ENCODE measurements around the gene PRKCQ. TPM values are rescaled to one million over a fixed set of nuclear protein-coding genes. Genes with fewer than 3 reads are reported as not detected.

The PRKCQ gene
- 17.6 TPM for polyA plus RNA-seq (2012; ENCODE audit: insufficient read depth, insufficient read length)

DNA sequence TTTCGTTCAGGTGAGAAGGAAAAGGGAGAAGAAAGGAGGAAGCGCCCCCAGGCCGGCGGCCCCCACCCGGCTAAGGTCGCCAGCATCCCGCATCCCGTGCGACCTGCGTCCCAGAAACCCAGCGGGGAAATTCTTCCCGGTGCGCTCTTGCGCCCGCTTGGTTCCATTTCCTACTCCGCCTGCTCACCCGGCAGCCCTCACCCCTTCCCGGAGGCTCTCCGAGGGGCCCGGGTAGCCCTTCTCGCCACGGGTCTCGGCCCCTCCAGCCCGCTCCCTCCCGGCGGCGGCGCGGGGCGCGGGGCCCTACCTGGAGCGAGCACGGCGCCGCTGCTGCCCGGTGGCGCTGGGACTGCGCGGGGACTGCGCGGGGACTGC is at the start of gene PRKCQ:
TSS of gene PRKCQ (minus strand) at position 373 of the 375 bp plus-strand sequence. CDS start 65,141 bp downstream, outside the sequence.
- DNase-seq (ENCODE audit: low read depth, low spot score): no peak
- H3K4me3 ChIP-seq (ENCODE audit: low read length): peak within 1 kb of the TSS; percentile 83

DNA sequence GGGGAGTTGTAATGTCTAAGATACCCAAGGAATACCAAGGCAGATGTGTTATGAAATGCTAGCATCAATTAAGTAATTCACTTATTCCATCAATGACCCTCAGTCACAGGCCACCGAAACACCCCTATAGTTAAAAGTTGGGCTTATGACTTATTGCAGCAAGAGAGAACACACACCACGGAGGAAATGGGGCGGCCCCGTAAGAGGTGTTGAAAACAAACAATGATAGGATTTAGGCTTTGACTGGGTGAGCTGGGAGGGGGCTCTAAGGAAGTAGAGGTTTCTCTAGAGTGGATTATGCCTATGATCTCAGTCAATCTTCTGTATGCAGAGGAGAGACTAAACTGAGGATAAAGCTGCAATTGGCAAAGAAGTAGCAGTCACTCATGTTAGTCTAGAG is 45.4 kb upstream of the PRKCQ start:
- no peak overlapping the region for H3K4me3 ChIP-seq (ENCODE audit: low read length)
- DNase-seq (ENCODE audit: low read depth, low spot score): no peak

DNA sequence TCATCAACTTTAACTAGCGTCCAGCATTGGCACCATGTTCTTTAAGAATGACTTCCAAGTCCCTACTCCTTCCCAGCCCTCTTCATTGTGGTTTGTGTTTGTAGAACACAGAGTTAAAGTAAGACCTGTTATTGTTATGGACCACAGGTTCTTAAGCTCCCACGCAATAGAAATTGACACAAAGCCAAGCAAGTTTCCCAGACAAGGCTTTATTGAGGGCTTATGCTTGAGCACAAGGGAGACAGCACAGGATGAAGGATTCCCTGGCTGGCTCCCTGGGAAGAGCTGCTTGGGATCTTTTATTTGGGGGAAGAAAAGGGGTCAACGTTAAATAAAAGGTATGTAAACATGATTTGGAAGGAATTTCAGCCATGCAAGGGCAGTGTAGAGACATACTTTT is 44.3 kb upstream of the PRKCQ start:
- no peak for DNase-seq (ENCODE audit: low read depth, low spot score)
- no peak overlapping the region for H3K4me3 ChIP-seq (ENCODE audit: low read length)

DNA sequence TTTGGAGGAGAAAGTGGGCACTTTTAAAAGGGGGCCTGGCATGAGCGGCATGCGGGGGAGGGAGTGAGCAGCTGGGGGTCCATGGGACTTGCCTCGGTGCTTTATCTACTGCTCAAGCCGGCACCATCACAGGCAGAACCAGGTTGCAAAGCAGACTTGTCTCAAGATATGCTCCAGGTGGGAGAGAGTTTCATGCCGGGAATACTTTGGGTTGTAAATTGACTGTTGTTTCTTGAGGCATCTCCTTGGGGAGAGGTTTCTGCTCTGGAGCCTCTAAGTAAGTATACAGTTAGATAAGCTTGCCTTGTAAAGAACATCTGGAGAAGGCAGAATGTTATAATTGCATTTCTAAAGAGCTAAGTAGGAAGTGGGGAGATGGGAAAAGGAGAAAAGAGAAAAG is 42.8 kb upstream of the PRKCQ start:
- DNase-seq (ENCODE audit: low read depth, low spot score): no peak
- no peak overlapping the region for H3K4me3 ChIP-seq (ENCODE audit: low read length)

DNA sequence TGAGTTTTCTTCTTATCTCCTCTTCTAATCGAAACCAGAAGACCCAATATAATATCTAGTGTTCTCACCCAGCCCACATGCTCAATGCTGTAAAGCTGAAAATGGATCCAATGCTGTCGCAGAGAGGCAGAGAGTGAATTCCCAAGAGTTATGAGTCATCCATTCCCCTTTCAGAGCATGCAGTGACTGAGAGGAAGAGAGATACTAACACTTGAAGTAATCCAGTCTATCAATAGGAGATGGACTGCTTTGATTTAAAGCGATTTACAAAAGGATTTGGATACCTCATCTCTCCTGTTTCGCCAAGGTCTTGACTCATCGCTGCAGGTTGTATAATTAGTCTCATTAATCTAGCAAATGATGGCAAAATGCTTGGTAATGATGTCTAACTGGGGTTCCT is 41.5 kb upstream of the PRKCQ start:
- no peak for DNase-seq (ENCODE audit: low read depth, low spot score)
- H3K4me3 ChIP-seq (ENCODE audit: low read length): no peak overlapping the region

DNA sequence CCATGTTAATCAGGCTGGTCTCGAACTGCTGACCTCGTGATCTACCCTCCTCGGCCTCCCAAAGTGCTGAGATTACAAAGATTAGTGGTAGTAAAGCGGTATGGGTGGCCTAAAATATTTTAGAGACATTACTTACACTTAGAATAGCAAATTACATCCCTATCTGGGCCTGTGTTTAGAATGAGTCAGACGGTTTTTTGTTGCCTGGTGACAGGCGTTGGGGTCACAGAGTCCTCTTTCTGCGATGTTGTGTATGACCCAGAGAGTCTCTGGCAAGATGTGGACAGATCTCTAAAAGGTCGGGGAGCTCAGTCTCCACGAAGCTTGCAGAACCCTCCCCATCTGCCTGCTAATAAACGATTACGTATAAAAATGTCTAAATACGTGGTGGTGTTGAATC is 39.6 kb upstream of the PRKCQ start:
- H3K4me3 ChIP-seq (ENCODE audit: low read length): no peak overlapping the region
- DNase-seq (ENCODE audit: low read depth, low spot score): no peak

DNA sequence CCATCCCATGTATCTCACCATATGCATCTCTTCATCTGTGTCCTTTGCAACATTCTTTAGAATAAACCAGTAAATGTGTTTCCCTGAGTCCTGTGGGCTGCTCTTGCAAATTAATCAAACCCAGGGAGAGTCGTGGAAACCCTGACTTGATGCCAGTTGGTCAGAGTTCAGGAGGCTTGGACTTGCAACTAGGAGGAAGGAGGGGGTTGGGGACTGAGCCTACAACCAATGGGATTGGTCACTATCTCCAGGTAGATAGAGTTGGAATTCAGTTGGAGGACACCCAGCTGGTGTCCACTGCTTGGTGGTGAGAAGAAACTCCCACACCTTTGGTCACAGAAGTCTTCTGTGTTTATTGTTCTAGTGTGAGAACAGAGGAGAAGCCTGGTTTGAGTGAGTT is 38.3 kb upstream of the PRKCQ start:
- no peak overlapping the region for H3K4me3 ChIP-seq (ENCODE audit: low read length)
- no peak for DNase-seq (ENCODE audit: low read depth, low spot score)

DNA sequence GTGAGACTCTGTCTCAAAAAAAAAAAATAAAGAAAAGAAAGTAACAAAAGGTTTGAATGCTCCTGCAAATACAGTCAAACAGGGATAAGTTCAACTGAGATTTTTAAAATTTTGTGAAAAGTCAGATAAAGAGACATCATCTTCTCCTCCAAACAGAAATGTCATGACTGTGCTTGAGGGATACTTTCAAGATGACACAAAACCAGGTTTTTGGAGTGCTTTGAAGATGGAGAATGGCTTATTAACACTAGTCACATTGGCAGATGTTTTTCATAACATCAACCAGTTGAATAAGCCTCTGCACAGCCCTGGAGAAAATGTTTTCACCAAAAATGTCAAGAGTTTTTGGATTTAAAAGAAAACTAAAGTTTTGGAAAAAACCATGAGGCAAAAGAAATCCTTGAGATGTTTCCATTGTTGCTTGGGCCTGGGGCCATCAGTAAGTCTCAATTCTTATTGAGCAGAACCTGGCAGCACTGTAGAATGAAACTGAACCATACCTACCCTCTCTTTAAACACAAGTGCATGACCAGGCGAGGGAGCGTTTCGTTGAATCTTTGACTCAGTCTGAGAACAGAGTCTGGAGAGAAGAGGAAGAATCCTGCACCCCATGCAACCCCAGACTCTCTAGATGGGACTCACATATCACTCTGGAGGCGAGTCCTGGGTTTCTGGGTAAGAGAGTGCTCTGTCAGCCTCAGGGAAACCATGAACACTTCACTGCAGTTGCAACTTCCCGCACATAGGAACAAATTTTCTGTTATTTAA is 37.4 kb upstream of the PRKCQ start:
- DNase-seq (ENCODE audit: low read depth, low spot score): no peak
- no peak overlapping the region for H3K4me3 ChIP-seq (ENCODE audit: low read length)

DNA sequence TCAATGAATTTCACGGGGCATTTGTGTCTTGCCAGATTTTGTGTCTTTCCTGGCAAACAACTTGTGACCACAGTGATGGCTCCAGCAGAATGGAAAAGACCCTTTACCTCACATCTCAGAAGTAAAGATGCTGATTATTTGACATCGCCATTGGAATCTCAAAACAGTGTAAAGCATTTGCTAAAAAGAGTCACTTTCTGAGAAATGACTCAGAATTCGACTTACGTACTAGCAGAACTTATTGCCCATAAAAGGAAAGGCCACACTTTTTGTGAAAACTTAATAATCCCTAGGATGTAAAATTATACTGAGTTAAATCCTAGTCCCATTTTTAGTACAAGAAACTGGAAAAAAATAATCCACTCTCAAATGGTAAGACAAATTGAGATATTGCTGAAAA is 35.9 kb upstream of the PRKCQ start:
- no peak overlapping the region for H3K4me3 ChIP-seq (ENCODE audit: low read length)
- DNase-seq (ENCODE audit: low read depth, low spot score): no peak

DNA sequence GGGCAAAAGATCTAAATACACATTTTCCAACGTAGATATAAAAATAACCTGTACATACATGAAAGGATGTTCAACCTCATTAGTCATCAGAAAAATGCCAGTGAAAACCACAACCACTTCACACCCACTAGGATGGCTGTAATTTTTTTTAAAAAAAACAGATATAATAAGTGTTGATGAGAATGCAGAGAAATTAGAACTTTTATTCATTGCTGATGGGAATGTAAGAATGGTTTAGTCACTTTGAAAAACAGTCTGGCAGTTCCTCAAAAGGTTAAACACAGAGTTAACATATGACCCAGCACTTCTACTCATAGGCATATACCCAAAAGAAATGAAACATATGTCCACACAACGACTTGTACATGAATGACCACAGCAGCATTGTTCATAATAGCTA is 32.3 kb upstream of the PRKCQ start:
- H3K4me3 ChIP-seq (ENCODE audit: low read length): no peak overlapping the region
- peak; percentile 62 for DNase-seq (ENCODE audit: low read depth, low spot score)

DNA sequence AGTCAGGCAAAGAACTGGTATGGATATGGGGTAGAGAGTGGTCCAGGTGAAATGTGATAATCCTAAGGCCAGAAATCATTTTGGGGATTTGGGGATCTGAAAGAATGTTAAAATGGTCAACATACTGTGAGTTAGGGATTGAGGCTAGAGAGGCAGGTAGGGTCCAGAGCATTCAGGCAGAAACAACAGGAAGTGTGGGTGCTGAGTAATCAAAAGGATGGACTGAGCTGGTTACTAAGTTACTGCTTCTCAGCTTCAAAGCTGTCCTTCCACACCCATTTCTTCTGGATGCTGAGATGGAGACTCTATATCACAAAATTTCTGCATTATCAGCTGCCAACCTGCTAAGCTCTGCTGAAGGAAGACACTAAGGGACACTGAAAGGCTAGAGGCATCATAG is 30.6 kb upstream of the PRKCQ start:
- DNase-seq (ENCODE audit: low read depth, low spot score): no peak
- no peak overlapping the region for H3K4me3 ChIP-seq (ENCODE audit: low read length)

DNA sequence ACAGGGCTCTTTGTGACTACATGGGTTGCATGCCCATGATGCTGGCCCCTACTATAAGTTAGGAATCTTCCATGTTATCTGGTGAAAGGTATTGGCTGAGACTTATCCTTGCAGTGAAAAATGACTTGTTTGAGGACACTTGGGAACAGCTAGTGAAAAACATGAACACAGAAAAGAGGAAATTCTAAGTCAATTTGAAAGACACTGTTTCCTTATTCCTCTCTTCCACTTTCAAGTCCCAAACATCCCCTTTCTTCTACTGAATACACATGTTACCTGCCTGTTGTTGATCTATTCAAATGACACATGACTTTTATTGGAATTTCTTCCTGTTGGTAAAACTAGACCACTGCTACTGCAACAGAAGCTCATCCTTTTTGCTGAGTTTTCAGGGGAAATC is 29.5 kb upstream of the PRKCQ start:
- H3K4me3 ChIP-seq (ENCODE audit: low read length): no peak overlapping the region
- DNase-seq (ENCODE audit: low read depth, low spot score): no peak

DNA sequence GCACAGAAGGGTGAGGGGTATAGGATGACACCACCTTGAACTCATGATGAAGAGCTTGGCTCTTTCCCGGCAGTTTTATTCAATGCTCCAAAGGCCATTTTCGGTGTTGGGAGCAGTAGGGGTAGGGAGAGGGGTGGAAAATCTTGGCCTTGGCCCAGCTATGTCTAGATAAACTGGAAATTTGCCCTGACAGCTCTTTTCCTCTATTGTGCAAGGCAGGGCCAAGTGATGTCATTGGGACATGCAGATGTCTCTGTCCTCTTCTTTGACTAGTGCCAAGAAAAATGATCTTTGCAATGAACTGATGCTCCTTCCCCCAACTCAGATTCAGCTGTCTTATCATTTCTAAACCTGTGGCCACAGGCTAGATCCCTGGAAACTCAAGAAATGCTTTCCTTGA is 27.7 kb upstream of the PRKCQ start:
- DNase-seq (ENCODE audit: low read depth, low spot score): no peak
- H3K4me3 ChIP-seq (ENCODE audit: low read length): no peak overlapping the region

DNA sequence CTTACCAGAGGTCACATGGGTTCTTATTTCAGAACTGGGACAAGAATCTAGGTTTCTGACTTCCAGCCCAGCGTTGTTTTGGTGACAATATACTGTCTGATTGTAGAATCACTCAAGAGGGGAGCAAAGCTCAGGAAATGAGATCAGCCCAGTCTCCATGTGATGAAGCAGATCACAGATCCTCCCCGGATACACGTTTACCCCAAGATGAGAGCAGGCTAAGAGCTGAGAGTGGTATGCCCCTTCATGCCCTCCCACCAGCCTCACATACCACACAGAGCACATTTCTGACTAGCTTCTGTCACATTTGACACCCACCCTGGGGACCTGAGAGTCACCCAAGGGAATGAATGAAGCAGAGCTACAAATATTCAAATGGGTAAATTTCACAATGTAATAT is 27.1 kb upstream of the PRKCQ start:
- DNase-seq (ENCODE audit: low read depth, low spot score): peak; percentile 61
- H3K4me3 ChIP-seq (ENCODE audit: low read length): no peak overlapping the region

DNA sequence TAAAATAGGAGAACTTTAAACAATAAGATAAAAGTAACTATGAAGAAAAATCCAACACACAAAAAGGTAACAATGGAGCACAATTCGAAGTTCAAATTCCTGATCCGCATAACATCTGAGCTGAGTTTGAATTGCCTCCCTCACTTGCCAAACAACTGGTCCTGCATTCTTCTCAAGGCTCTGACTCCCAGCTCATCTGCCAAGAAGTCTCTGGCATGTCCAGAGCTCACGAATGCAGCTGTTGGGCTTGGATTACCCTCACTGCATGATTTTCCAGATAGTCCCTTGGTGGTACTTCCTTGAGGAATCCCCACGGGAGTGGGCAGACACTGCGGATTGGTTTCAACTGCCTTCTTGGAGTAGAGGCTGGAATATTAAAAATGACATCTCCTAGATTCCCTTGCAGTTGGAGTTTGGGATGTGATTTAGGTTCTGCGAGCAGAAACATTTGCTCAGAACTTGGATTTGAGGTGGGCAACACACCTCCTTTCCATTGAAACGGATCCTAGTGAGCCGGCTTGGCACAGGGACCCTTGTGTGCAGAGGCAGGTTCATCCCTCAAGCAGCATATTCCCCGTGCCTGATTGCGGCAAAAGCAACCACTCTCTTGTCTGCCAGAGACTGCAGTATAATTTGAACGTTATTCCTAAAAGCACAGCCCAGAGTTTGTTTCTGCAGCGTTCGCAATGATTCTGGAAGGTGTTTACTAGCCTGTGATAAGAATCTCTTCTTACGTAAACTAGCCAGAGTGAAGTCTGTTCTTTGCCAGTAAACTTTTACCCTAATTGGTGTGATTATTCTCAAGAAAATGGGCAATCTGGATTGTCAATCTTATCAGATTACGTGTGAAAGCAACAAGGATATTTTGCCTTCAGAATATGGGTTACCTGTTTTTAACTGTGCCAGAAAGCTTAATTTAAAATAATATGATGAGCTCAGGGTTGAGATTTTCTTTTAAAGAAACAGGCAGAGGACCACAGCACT is 23.4 kb upstream of the PRKCQ start:
- no peak overlapping the region for H3K4me3 ChIP-seq (ENCODE audit: low read length)
- no peak for DNase-seq (ENCODE audit: low read depth, low spot score)

DNA sequence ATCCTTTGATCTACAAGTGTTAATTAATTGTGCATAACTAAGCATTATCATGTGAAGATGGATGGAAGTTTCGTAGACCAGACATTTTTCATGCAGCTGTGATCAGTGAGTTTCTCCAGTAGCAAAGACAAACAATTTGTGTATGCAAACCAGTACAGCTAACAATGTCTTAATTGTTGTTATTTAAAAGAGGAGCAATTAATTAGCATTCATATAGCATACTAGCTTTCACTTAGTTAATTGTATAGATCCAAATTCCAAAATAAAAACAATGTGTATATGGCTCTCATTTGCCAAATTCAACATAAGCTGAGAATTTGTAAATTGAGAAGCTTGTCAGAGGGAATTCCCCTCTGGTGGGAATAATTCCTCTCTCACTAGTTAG is 22.6 kb upstream of the PRKCQ start:
- no peak overlapping the region for H3K4me3 ChIP-seq (ENCODE audit: low read length)
- no peak for DNase-seq (ENCODE audit: low read depth, low spot score)

DNA sequence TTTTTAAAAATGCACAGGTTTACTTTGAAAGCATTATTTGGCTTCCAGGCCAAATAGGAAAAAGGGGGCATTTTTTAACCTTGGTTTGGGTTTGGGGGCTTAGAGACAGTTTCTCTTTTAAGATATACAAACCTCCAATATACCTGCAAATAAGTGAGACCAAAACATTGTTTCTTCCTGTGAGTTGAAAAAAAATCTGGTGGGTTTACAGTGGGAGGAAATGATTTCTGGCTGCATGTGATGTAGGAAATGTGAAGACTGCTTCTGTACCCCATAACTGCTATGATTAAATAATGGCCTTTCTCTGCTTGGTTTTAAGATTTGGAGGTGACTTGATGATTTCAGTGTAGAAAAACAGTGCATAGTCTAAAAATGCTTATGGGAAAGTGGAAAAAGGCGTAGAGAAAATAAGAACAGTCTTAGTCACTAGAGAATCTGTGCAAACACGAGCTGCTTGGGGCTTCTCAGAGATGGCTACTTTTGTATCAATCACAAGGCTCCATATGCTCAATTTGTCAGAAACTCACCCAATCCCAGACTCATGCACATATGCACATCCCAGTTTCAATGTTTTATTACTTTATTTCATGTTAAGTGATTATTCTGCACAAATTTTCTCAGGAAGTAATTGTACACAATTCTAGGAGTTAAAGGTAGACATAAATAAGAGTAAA is 22.1 kb upstream of the PRKCQ start:
- H3K4me3 ChIP-seq (ENCODE audit: low read length): no peak overlapping the region
- DNase-seq (ENCODE audit: low read depth, low spot score): no peak

DNA sequence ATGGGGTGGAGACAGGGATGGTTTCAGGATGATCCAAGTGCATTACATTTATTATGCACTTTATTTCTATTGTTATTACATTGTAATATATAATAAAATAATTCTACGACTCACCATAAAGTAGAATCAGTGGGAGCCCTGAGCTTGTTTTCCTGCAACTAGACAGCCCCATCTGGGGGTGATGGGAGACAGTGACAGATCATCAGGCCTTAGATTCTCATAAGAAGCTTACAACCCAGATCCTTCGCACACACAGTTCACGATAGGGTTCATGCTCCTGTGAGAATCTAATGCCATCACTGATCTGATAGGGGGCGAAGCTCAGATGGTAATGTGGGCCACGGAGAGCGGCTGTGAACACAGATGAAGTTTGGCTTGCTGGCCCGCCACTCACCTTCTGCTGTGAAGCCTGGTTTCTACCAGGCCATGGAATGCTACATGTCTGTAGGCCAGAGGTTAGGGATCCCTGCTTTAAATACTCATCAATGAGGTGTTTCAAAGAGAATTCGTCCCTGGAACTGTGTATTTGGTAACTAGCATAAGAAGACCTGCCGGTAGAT is 21.2 kb upstream of the PRKCQ start:
- H3K4me3 ChIP-seq (ENCODE audit: low read length): no peak overlapping the region

DNA sequence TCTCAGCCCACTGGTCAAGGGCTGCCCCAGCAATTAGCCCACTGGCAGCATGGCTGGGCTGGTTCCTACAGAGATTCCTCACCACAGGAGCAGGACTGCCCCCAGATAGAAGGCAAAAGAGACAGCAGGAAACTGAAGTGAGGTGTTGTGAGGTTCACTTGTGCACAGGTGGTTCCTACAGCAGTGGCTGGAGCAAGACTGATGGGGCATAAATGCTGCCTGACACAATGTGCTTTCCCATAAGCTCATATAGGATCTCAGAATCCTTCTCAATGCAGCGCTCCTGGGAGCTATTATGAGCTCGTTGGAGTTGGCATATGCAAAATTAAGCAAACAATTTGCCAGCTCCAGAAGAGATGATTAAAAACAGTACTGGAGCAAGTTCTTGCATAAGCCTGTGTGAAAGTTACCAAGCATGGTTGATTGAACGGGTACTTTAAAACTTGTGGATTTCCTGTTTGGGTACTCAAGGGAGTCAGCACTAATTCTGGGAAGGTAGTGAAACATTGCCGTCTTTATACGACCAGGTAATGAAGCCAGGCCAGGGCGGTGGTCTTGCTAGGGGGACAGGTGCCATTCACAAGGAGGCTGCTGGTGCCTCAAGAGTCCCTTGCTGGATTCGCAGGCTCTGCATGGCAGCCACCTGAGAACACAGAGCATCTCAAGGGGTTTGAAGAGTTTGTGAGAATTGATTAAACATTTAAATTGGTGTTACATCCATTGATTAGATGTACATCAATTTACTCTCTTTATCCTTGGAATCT is 20.3 kb upstream of the PRKCQ start:
- no peak for DNase-seq (ENCODE audit: low read depth, low spot score)
- no peak overlapping the region for H3K4me3 ChIP-seq (ENCODE audit: low read length)

More for the DNA sequence above, 21.2 kb upstream of the PRKCQ start:
- no peak for DNase-seq (ENCODE audit: low read depth, low spot score)
